HCT116 (cell line): ENCODE results near the gene MINAR1. TPM values are rescaled to one million over a fixed set of nuclear protein-coding genes. Genes with fewer than 3 reads are reported as not detected.

Source experiments
- ATAC-seq: fragments of 200-7000 bp; cut with Tn5 transposase; 2 replicates; pipeline ENCODE4 v1.9.1; 2020; ENCODE audit warnings: mild to moderate bottlenecking, moderate library complexity
- BruUV-seq: library from RNA; stranded (reverse); fragments of 400-500 nt; replicated peaks from 2 replicates; lab custom pipeline; 2021; lab: Mats Ljungman, UMichigan
- CTCF ChIA-PET: fragments of 300-600 bp; sonication (Branson Sonifier 250); formaldehyde crosslinking; loops from one replicate; lab custom pipeline; 2021; ENCODE audit warnings: antibody characterized with exemption; lab: Charles Lee
- POLR2A ChIA-PET: fragments of 300-600, 350-600 bp; sonication (Branson Sonifier 250); formaldehyde crosslinking; loops from one replicate; lab custom pipeline; 2021; ENCODE audit warnings: antibody characterized with exemption; lab: Charles Lee
- RAD21 ChIA-PET, 2 experiments: fragments of 300-600 bp; sonication (Branson Sonifier 250); formaldehyde crosslinking; loops; one replicate each; lab custom pipeline; 2023; ENCODE audit warnings: low total read pairs in 2 of 2; ENCODE audit not compliant: uncharacterized antibody in 2 of 2, unreplicated experiment in 2 of 2, low non-redundant PET in 1 of 2; lab: Charles Lee
- DNase-seq: peaks from one replicate; pipeline ENCODE4 v3.0.0-alpha.2; 2010; ENCODE audit warnings: low read depth, low spot score
- H2AFZ ChIP-seq: fragments of 200-600 bp; shearing (Covaris generic), sonication (generic); 2 replicates; pipeline ENCODE4 v1.6.1; 2017; ENCODE audit warnings: low read depth, mixed run types, mixed read lengths, antibody characterized with exemption, low read length; ENCODE audit not compliant: poor library complexity, severe bottlenecking
- H3K27ac ChIP-seq: 2 replicates; pipeline ENCODE4 v1.5.1; 2012; ENCODE audit warnings: low read depth, low read length
- H3K27me3 ChIP-seq: fragments of 200-600 bp; sonication (generic); 2 replicates; pipeline ENCODE4 v1.6.1; 2016; ENCODE audit warnings: mixed run types, low read length, mixed read lengths; ENCODE audit not compliant: insufficient read depth
- H3K36me3 ChIP-seq, 2 experiments: fragments of 200-500 bp in 1 of 2; fragments of 200-600 bp in 1 of 2; sonication (Bioruptor generic) in 1 of 2; sonication (generic) in 1 of 2; 2 replicates each; pipeline versions ENCODE4 v1.5.1 to v1.6.1; 2014 to 2016; ENCODE audit warnings: low read length in 2 of 2, inconsistent platforms in 1 of 2, mixed read lengths in 1 of 2, mixed run types in 1 of 2; ENCODE audit not compliant: insufficient read depth in 2 of 2, control insufficient read depth in 1 of 2
- H3K4me1 ChIP-seq, 2 experiments: fragments of 200-600 bp in 1 of 2; sonication (generic) in 1 of 2; 2 replicates each; pipeline versions ENCODE4 v1.5.1 to v1.6.1; 2012 to 2017; ENCODE audit warnings: low read length in 2 of 2, inconsistent platforms in 1 of 2, mild to moderate bottlenecking in 1 of 2, mixed read lengths in 1 of 2, mixed run types in 1 of 2, moderate library complexity in 1 of 2; ENCODE audit not compliant: insufficient read depth in 2 of 2, control insufficient read depth in 1 of 2
- H3K4me2 ChIP-seq: fragments of 200-600 bp; sonication (generic); 2 replicates; pipeline ENCODE4 v1.6.1; 2017; ENCODE audit warnings: mixed run types, low read length, mixed read lengths
- H3K4me3 ChIP-seq, 2 experiments: fragments of 200-600 bp in 1 of 2; sonication (generic) in 1 of 2; replicated peaks in 1 of 2; 2 replicates each; pipeline ENCODE4 v1.5.1; 2011 to 2016; ENCODE audit warnings: low read length in 2 of 2, control low read depth in 1 of 2, low read depth in 1 of 2, mild to moderate bottlenecking in 1 of 2, mixed read lengths in 1 of 2, mixed run types in 1 of 2
- H3K79me2 ChIP-seq: fragments of 200-600 bp; sonication (generic); 2 replicates; pipeline ENCODE4 v1.6.1; 2017; ENCODE audit warnings: mild to moderate bottlenecking, mixed run types, low read length, moderate library complexity, mixed read lengths; ENCODE audit not compliant: insufficient read depth
- H3K9ac ChIP-seq: fragments of 200-600 bp; sonication (generic); 2 replicates; pipeline ENCODE4 v1.6.1; 2016; ENCODE audit warnings: low read length, mixed read lengths
- H3K9me2 ChIP-seq: fragments of 200-600 bp; sonication (generic), shearing (Covaris generic); 2 replicates; pipeline ENCODE4 v1.6.1; 2017; ENCODE audit warnings: mixed run types, mild to moderate bottlenecking, moderate library complexity; ENCODE audit not compliant: insufficient read depth
- H3K9me3 ChIP-seq, 2 experiments: fragments of 200-500 bp in 1 of 2; fragments of 200-600 bp in 1 of 2; sonication (Bioruptor generic) in 1 of 2; sonication (generic) in 1 of 2; 2 replicates each; pipeline ENCODE4 v1.6.1; 2014 to 2017; ENCODE audit warnings: low read length in 2 of 2, mixed read lengths in 2 of 2, inconsistent platforms in 1 of 2, low read depth in 1 of 2, mild to moderate bottlenecking in 1 of 2, mixed run types in 1 of 2, moderate library complexity in 1 of 2; ENCODE audit not compliant: control insufficient read depth in 1 of 2, insufficient read depth in 1 of 2
- H4K20me1 ChIP-seq: fragments of 200-600 bp; sonication (generic), shearing (Covaris generic); 2 replicates; pipeline ENCODE4 v1.6.1; 2017; ENCODE audit warnings: mixed run types, mild to moderate bottlenecking, moderate library complexity; ENCODE audit not compliant: insufficient read depth
- ATF3 ChIP-seq: IDR thresholded peaks from 2 replicates; pipeline ENCODE4 v1.6.1; 2012
- CBX3 ChIP-seq: IDR thresholded peaks from 2 replicates; pipeline ENCODE4 v1.6.1; 2012; ENCODE audit warnings: low read depth
- EGR1 ChIP-seq: IDR thresholded peaks from 2 replicates; pipeline ENCODE4 v1.6.1; 2012; ENCODE audit warnings: low read depth
- ELF1 ChIP-seq: IDR thresholded peaks from 2 replicates; pipeline ENCODE4 v1.6.1; 2012; ENCODE audit warnings: low read depth, borderline replicate concordance
- FOSL1 ChIP-seq: IDR thresholded peaks from 2 replicates; pipeline ENCODE4 v1.6.1; 2012; ENCODE audit warnings: low read depth
- MAX ChIP-seq: IDR thresholded peaks from 2 replicates; pipeline ENCODE4 v1.6.1; 2012
- POLR2A ChIP-seq: IDR thresholded peaks from 2 replicates; pipeline ENCODE4 v1.7.0; 2011; ENCODE audit warnings: borderline replicate concordance; ENCODE audit not compliant: insufficient read depth, insufficient read length; ENCODE audit errors: extremely low read depth
- REST ChIP-seq: IDR thresholded peaks from 2 replicates; pipeline ENCODE4 v1.6.1; 2012; ENCODE audit warnings: low read depth
- SIN3A ChIP-seq: IDR thresholded peaks from 2 replicates; pipeline ENCODE4 v1.6.1; 2012; ENCODE audit warnings: low read depth
- SRF ChIP-seq: IDR thresholded peaks from 2 replicates; pipeline ENCODE4 v1.6.1; 2012; ENCODE audit warnings: low read depth
- TCF7L2 ChIP-seq: IDR thresholded peaks from 2 replicates; pipeline ENCODE4 v1.7.0; 2011; ENCODE audit warnings: borderline replicate concordance, inconsistent platforms; ENCODE audit not compliant: insufficient read depth, insufficient read length; ENCODE audit errors: extremely low read depth
- ZBTB33 ChIP-seq: IDR thresholded peaks from 2 replicates; pipeline ENCODE4 v1.6.1; 2011; ENCODE audit warnings: mild to moderate bottlenecking, low read length, moderate library complexity; ENCODE audit not compliant: insufficient replicate concordance; ENCODE audit errors: extremely low read depth
- ZNF274 ChIP-seq: fragments of 200-500 bp; sonication (Bioruptor generic); IDR thresholded peaks from 2 replicates; pipeline ENCODE4 v1.6.1; 2014; ENCODE audit warnings: mild to moderate bottlenecking, low read depth, low read length, inconsistent platforms
- intact Hi-C: fragments of 100-400 bp; cut with micrococcal nuclease; formaldehyde crosslinking; loops from 2 replicates; pipeline ENCODE4 v1.10.0; 2022
- total RNA-seq: library from RNA; stranded (reverse); gene quantifications from one replicate; pipeline ENCODE4 v1.2.1, GENCODE V29; 2021; ENCODE audit not compliant: unreplicated experiment

Gene MINAR1
- total RNA-seq, 1 experiment from 2014 or later: 1.9 TPM

- TF ChIP-seq FOSL1: no peak
- TF ChIP-seq, all 23 proteins: peak for 0
- CTCF ChIA-PET: no interaction called here
- DNase-seq (no peak), ATAC-seq (no peak)
- BruUV-seq: no TSS peak
- POLR2A ChIA-PET: no interaction called here
- Histone ChIP-seq H3K9ac (no peak overlapping the region), H3K4me2 (no peak overlapping the region), H2AFZ (no peak overlapping the region), H3K36me3 (no peaks in the 10 kb centered on the region), H3K27ac (no peak overlapping the region), H3K4me1 (no peaks in the 10 kb centered on the region), H3K9me3 (no peaks in the 10 kb centered on the region), H3K9me2 (no peaks in the 10 kb centered on the region), H4K20me1 (no peaks in the 10 kb centered on the region), H3K4me3 (no peak overlapping the region), H3K27me3 (no peaks in the 10 kb centered on the region), H3K79me2 (no peaks in the 10 kb centered on the region)
- RAD21 ChIA-PET: no interaction called here
- intact Hi-C loops: no loop called here
These were observed 7.1 kb downstream of the MINAR1 start for GRCh38 chr15:79439236-79439635.

- Histone ChIP-seq H2AFZ (no peak overlapping the region), H3K79me2 (no peaks in the 10 kb centered on the region), H3K4me2 (no peak overlapping the region), H3K36me3 (no peaks in the 10 kb centered on the region), H3K9me2 (no peaks in the 10 kb centered on the region), H3K9ac (no peak overlapping the region), H3K4me3 (no peak overlapping the region), H3K4me1 (no peaks in the 10 kb centered on the region), H3K9me3 (no peaks in the 10 kb centered on the region), H3K27ac (no peak overlapping the region), H4K20me1 (no peaks in the 10 kb centered on the region), H3K27me3 (no peaks in the 10 kb centered on the region)
- BruUV-seq: no TSS peak
- ChIA-PET POLR2A (no interaction called here), CTCF (no interaction called here), RAD21 (no interaction called here)
- ATAC-seq (no peak), DNase-seq (no peak)
- intact Hi-C loops: no loop called here
- no peak for TF ChIP-seq EGR1
- TF ChIP-seq MAX: no peak
- TF ChIP-seq ELF1: no peak
- TF ChIP-seq SRF: no peak
- TF ChIP-seq ZBTB33: no peak
- TF ChIP-seq SIN3A: no peak
- TF ChIP-seq ATF3: no peak
- no peak for TF ChIP-seq REST
- no peak for TF ChIP-seq POLR2A
- no peak for TF ChIP-seq TCF7L2
- no peak for TF ChIP-seq CBX3
- TF ChIP-seq ZNF274: no peak
These were observed 8.3 kb downstream of the MINAR1 start for GRCh38 chr15:79440355-79440908.
